CMK (cell line): ENCODE results near the gene SIGLEC8.
A peak's percentile ranks its signal among the peaks of the same experiment; 100 is the strongest.
"Not testable (repeated sequence)": the region's sequence is repeated elsewhere in the genome, so short reads cannot be mapped to it uniquely, and the experiment has no call there.

Experiments
- DNase-seq: peaks from one replicate; pipeline ENCODE4 v3.0.0-alpha.2; 2010; ENCODE audit warnings: low read depth

The SIGLEC8 gene

GRCh38 chr19:51447510-51447909, 10.7 kb downstream of the SIGLEC8 start:
- not testable (repeated sequence) for DNase-seq

DNA sequence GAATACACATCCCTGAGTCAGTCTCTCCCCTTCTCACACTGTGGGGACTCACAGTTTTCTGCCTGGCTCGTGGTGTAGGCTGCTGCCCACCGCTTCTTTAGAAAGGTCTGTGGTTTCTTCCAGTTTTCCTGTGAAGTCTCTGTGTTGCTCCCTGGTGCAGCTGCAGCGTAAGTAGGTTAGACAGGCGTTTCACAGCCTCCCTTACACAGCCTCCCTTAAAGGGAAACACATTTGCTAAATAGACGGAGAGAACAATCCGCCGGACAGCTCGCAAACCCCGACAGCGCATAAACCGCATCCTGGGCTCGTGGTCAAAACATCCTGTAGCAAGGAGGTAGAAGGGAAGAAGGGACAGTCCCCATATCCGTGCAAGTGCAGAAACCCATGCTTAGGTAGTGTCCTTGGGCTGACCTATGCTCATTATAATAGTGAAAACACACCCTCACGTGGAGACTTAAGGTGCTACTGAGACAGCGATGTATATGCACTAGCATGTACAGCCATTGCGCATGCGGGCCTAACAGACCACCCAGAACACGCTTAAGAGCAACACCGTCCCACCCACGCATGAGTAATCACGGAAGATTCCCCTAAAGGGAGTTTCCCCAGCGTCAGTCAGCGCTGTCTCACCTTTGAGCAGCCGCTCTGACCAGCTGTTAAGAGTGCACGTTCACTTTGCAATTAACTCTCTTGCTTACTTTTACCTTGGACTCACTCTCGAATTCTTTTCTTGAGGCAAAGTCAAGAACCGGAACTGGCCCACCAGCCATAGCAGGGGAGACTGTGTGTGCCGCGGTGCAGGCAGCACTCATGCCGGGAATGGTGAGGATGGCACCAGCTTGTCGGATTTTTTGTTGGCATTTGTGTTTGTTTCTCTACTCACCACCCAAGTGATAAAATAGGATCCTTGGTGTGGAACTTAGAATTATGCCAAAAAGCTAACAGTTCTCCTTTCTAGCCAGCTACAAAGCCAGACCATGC, 16.6 kb downstream of the SIGLEC8 start:
- DNase-seq: no peak

- DNase-seq: no peak
These were observed 17.3 kb downstream of the SIGLEC8 start for GRCh38 chr19:51440846-51441409.

- no peak for DNase-seq
These were observed 18.2 kb downstream of the SIGLEC8 start for GRCh38 chr19:51440052-51440451.

- no peak for DNase-seq
These were observed 19.2 kb downstream of the SIGLEC8 start for GRCh38 chr19:51439021-51439465.

- no peak for DNase-seq
These were observed 23.8 kb downstream of the SIGLEC8 start for GRCh38 chr19:51434456-51434855.

DNA sequence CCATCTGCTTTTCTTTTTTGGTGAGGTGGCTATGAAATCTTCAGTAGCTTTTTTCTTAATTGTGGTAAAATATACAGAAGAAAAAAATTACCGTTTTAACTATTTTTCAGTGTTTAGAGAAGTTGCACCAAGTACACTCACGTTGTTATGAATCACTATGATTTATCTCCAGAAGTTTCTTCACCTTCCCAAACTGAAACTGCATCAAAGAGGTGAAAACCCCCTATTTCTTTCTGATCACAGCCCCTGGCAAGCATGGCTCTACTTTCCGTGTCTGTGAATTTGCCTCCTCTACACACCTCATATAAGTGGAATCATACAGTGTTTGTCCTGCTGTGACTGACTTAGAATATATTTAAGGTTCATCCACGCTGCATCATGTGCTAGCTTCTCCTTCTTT, 25.2 kb downstream of the SIGLEC8 start:
- no peak for DNase-seq

- no peak for DNase-seq
These were observed 27.1 kb downstream of the SIGLEC8 start for GRCh38 chr19:51431124-51431523.

GRCh38 chr19:51430221-51430620, 28.0 kb downstream of the SIGLEC8 start:
- DNase-seq: no peak

- DNase-seq: no peak
These were observed 31.1 kb downstream of the SIGLEC8 start for GRCh38 chr19:51427201-51427600.

DNA sequence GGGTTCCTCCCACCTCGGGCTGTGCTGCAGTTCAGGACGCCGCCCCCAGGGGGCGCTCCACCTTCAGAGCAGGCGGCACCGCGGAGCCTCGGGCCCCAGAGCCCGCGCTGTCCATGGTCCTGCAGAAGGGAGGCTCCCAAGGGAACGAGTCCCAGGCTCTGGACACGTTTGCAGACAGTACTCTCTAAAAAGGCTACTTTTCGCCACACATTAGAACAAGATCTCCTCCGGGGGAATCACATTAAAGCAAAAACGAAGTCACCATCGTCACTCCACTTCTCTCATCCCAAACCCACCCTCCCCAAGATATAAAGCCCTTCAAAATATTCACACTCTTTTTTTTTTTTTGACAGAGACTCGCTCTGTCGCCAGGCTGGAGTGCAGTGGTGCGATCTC, 36.2 kb downstream of the SIGLEC8 start:
- peak; percentile 79 for DNase-seq

DNA sequence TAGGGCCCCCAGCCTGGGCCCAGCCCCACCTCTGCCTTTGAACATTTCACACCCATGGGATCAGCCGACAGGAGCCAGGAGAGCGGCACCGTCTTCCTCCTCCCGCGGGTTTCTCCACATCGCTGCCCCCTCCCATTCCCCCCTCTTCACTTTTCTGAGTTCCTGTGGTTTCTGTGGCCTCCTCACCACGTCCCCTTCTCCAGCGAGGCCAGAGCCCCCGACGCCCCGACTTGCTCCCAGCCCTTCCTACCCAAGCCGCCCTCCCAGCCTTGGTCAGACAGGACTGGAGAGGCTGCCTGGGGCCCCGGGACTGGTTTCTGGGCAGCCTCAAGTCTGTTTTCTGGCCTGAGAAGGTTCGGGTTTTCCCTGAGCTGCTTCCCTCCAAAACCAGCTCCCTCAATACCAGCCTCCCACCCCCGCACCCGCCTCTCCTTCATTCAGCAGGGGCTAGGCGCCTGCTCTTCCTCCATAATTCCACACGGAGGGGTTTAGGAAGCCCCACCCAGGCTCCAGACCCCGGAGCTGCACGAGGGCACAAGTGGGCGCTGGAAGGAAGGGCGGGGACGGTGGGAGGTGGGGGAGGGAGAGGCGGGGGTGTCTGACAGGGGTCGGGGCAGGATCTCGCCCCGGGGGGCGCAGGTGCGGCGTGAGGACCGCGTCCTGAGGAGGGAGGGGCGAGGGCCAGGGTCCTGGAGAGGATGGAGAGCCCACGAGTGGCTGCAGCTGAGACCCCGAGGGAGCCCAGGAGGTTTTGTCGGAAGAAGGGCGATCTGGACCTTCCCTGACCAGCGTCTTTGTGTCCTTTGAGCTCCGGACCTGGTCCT, 36.8 kb downstream of the SIGLEC8 start:
- no peak for DNase-seq

DNA sequence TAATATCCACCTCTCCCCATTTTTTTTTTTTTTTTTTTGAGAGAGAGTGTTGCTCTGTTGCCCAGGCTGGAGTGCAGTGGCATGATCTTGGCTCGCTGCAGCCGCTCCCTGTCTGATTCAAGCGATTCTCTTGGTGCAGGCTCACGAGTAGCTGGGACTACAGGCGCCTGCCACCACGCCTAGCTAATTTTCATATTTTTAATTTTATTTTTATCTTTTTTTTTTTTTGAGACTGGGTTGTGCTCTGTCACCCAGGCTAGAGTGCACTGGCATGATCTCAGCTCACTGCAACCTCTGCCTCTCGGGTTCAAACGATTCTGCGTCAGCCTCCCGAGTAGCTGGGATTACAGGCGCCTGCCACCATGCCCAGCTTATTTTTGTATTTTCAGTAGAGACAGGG, 37.7 kb downstream of the SIGLEC8 start:
- DNase-seq: not testable (repeated sequence)

DNA sequence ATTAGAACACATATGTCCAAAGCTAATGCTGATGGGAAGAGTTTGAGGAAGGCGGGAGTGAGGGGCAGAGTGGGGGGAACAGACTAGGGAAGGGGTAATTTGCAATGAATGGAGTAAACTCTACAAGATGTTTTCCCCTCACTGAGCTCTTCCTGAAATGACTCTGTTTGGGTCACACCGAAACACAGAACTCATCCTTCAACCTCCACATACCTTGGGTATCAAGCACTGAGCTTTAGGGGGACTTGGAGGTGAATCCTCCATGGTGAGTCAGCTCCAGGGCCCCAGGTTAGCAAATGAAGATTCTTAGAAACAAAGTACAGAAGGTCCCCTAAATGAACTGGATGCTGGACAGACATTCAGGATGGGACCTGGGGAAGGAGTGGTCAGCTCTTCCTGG, 39.5 kb downstream of the SIGLEC8 start:
- DNase-seq: no peak

DNA sequence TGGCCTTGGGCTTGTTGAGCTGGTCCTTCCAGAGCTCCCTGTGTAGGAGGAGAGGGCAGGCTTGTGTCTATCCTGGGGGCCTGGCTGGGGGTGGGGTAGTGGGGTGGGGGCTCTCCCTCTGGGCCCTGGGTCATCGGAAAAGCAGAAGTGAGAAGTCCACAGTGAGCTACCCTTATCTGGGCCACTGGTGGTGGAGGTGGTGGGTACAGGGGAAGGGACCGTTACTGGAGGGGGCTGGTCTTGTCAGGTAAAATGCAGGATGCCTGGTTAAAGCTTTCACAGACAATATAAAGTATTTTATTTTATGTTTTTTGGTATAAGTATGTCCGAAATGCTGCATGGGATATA, 40.5 kb downstream of the SIGLEC8 start:
- DNase-seq: no peak

DNA sequence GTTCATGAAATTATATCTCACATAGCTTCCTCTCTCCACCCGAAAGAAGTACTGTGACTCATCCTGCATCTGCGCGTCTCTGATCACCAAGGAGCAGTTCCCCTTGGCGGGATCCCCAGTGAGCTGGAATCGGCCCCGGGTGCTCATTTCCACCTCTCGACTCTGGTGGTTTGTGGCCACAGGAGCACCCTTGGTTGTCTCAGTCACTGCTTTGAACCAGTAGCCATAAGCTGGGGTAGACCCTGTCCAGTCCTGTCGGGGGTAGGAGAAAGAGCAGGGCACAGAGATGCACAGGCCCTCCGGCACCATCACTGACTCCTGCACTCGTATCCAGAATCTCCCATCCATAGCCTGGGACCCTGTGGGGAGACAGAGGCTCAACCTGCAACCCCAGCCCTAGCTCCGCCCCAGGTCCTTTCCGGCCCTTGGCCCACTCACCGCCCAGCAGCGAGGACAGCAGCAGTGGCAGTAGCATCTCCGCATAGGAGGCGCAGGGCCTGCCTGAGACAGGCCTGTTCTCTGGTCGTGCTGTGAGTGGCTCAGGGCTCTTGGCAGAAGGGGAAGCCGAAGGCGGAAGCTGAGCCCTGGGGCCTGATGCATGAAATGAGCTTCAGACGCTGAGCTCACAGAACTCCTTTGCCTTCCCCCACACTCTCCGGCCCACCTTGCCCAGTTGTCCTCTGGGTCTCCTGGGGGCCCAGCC, 41.0 kb downstream of the SIGLEC8 start, which contains the start of gene SIGLEC10:
Gene SIGLEC10, minus strand, starts transcription at position 536 of the 703 bp plus-strand sequence. Its CDS starts 61 bp downstream, at position 475.
- DNase-seq: peak; percentile 79

DNA sequence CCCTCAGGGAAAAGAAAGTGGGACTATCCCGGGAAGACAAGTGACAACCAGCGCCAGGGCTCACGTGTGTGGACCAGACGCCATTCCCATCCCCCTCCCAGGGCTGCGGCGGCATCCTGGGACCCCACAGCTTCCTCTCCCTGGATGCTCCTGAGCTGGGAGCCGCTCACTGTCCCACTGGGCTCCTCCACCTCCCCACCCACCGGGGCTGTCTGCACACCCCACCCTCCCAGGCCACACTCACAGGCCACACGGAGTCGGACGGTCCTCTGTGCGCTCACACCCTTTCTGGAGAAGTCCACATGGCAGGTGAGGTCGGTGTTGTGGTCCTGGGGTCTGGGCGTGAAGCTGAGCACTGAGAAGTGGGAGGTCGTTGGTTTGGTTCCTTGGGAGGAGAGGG, 41.8 kb downstream of the SIGLEC8 start:
- not testable (repeated sequence) for DNase-seq

DNA sequence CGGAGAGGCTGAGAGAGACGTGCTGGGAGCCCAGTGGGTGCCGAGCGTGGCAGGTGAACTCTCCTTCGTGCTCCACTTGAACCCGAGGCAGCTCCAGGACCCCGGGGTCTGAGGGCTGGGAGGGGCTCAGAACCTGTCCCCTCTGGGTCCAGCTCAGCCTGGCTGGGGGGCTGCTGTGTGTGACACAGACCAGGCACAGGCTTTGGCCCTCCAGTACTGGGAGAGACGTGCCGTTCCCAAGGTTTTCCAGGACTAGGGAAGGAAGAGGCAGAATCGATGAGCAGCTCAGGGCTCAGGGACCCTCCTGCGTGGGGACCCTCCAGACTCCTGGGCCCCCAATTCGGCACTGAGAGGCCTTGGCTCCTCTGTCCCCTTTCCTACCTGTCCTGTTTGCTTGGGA, 43.1 kb downstream of the SIGLEC8 start:
- no peak for DNase-seq

GRCh38 chr19:51410950-51411748, 47.1 kb downstream of the SIGLEC8 start:
- no peak for DNase-seq

DNA sequence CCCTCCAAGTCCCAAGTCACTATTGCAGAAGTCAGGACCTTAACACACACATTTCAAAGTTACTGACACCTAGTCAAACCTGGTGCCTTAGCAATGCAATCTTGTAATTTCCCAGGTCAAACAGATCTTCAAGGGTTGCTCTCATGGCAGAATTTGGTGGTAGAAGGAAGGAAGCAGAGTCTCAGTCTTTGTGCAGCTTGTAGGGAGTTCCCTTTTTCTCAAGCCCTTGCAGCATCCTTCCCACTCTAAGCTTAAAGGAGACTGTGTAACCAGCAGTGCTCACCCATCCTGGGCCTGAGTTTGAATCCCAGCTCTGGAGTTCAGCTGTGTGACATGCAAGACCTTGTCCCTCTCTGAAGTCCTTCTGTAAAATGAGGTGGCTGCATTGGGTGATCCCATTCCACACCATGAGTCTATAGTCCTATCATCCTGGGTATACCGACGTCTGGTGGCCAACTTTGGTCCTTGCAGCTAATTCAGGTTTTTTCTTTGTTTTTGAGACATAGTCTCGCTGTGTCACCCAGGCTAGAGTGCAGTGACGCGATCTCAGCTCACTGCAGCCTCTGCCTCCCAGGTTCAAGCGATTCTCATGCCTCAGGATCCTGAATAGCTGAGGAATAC, 50.6 kb downstream of the SIGLEC8 start:
- DNase-seq: no peak

DNA sequence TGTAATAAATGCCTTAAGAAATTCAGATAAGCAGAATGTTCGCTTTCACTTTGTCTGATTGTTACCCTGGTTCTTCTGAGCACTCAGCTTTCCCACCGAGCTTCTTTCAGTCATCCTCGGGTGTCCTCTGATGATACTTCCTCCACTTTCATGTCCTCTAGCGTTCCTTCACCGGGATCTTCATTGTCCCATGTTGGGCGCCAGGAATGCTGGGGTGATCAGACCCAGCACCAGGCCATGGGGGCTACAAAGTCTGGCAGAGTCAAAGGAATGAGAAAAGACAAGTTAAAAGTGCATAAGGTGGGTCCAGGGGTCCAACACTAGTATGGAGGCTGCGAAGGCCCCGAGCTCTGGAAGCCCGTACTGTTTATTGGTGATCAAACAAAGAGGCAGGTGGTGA, 56.1 kb downstream of the SIGLEC8 start:
- DNase-seq: no peak
